HG03095 (cell line): ENCODE data around the gene DHRS2.

Experiments
- ATAC-seq: cut with Tn5 transposase; IDR thresholded peaks from one replicate; pipeline ENCODE4 v1.9.1; 2021; ENCODE audit warnings: moderate library complexity; ENCODE audit not compliant: unreplicated experiment

Gene DHRS2

GRCh38 chr14:23646648-23647549 lies 10.7 kb downstream of the DHRS2 start:
- no peak for ATAC-seq

- ATAC-seq: no peak
Observed at GRCh38 chr14:23647619-23648018, 11.5 kb downstream of the DHRS2 start.

DNA sequence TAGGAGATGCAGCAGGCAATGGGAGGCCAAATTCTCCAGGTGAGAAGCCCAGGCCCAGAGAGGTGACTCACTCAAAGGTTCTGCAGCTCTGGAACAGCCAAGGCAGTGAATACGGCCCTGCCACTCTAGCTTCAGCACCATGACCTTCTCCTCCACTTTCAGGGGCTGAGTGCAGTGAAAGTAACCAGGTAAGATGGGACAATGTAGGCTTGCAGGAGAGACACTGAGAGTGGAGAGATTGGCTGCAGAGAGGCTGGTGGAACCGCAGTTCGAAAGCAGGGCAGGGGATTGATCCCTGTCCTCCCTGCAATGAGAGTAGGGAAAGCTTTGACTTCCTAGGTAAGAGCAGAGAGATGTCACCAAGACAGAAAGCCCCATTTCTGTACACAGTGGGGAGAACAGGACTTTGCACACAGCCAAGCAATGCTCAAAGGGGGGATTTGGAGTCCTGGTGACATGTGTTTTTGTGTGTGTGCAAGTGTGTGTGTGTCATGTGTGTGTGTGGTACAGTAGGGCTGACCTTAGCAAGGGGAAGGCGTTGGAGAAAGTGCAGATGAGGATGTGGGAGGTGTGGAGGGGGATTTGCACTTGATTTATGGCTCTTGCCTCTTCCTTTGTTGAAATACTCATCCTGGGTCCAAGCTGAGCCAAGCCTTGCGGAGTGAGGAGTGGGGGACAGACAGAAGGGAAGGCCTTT lies 12.7 kb downstream of the DHRS2 start:
- no peak for ATAC-seq

GRCh38 chr14:23650506-23650905 lies 14.3 kb downstream of the DHRS2 start:
- ATAC-seq: no peak

GRCh38 chr14:23653051-23653450 lies 16.9 kb downstream of the DHRS2 start:
- ATAC-seq: no peak

DNA sequence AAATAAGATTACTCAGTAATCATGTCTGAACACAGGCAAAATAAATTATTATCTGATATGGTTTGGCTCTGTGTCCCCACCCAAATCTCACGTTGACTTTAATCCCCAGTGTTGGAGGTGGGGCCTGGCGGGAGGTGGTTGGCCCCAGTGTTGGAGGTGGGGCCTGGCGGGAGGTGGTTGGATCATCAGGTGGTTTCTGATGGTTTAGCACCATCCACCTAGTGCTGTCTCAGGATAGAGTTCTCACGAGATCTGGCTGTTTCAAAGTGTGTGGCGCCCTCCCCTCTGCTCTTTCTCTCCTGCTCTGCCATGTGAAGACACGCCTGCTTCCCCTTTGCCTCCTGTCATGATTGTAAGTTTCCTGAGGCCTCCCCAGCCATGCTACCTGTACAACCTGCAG lies 18.1 kb downstream of the DHRS2 start:
- no peak for ATAC-seq

- ATAC-seq: no peak
Observed at GRCh38 chr14:23657959-23658470, 21.9 kb downstream of the DHRS2 start.

GRCh38 chr14:23660290-23661226 lies 24.4 kb downstream of the DHRS2 start:
- peak; percentile 70 for ATAC-seq

DNA sequence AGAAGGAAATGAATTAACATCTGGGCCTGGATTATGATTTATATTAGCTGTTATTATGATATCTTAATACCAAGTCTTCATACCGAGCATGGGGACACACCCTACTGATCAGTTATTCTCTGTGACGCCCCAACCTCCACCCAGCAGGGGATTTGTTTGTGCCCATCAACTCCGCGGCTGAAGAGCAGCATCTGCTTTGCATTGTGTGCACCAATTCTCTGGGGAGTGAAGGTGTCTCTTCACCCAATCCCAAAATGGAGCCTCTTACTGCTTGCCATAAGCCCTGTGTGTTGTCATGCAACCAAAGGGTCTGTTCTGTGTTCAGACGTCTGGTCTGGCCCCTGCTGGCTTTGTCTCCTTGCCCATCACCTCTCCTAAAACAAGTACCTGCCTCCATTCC lies 25.4 kb downstream of the DHRS2 start:
- no peak for ATAC-seq

GRCh38 chr14:23663127-23663526 lies 27.0 kb downstream of the DHRS2 start:
- ATAC-seq: no peak

DNA sequence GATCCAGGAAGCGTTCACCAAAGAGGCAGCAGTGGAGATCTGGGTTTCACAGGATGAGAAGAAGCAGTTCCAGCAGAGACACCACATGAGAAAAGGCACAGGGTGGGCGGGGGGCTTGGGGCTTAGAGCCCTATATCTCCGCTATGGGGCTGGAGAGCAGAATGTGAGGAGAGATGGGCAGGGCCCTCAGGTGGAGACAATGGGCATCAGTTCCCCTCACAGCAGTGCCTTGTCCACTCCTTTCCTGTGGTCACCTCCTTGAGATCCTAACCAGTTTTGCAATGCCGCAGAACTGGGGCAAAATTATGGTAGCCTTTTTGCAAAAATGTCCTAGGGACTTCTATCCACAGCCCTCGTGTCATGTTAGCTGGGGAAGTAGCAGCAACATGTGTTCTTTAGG lies 27.5 kb downstream of the DHRS2 start:
- no peak for ATAC-seq

- ATAC-seq: no peak
Observed at GRCh38 chr14:23664207-23664885, 28.2 kb downstream of the DHRS2 start.

- no peak for ATAC-seq
Observed at GRCh38 chr14:23665302-23666016, 29.3 kb downstream of the DHRS2 start.

DNA sequence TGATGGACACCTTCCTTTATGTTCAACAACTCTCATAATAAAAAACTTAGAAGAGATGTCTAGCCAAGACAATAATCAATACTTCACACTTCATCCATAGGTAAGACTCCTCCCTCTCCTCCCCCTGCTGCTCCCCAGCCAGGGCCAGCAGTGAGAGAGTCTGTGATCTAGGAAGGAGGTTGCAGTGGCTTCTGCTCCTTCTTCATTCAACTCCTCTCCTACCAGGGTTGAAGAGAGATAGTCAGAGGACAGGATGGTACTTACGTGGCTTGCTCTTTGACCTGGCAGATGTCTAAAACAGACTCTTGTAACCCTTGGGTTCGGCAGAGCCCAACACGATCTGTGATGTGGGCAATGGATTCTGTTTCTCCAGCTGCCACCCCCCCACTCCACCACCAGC lies 31.0 kb downstream of the DHRS2 start:
- no peak for ATAC-seq

DNA sequence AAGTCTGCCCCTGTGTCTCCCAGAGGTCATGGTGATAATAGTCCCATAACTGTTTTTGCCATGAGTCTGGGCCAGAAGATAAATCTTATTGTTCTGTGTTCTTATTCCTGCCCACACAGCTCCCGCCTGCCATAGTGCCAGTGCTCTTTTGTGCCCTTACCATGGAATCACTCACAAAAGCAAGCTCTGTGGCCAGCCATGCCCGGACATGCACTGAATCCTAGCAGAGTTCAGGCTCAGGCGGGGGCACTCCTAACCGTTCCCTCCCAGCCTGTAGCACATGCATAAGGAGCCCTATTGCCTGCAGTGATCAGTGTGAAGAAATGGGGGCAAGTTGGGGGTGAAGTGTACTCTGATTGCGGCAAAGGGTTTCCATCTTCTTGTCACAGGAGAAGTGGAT lies 33.3 kb downstream of the DHRS2 start:
- no peak for ATAC-seq

DNA sequence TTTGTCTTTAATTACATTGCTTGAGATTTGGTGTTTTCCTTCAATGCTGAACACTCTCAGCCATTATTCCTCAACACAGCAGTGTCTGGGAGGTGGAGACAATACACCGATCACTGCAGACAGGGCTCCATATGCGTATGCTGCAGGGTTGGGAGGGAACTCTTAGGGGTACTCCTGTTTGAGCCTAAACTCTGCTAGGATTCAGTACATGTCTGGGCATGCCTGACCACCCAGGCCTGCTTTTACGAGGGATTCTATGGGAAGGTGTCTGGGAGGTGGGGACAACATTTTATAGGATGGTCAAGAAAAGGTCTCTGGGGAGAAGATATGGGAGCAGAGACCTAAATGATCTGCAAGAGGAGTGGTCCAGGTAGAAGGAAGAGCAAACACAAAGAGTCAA lies 34.3 kb downstream of the DHRS2 start:
- no peak for ATAC-seq

- no peak for ATAC-seq
Observed at GRCh38 chr14:23672200-23672599, 36.0 kb downstream of the DHRS2 start.

DNA sequence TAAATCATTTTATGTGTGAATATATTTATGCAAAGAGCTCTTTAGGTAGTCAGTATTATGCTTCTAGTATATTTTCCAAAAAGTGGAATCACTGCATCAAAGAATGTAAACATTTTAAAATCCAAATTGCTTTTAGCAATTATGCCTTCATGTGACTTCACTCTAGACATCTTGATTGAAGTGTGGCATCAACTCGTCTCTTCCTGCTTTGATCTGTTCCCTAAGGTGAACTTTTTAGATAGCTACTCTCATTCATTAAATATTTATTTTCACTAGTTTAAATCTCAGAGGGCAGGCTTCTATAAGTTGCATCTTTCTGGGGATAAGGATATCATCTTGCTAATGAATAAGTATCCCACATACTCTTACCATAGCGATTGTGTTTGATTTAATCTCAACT lies 39.2 kb downstream of the DHRS2 start:
- no peak for ATAC-seq

GRCh38 chr14:23675906-23676305 lies 39.7 kb downstream of the DHRS2 start:
- ATAC-seq: no peak

DNA sequence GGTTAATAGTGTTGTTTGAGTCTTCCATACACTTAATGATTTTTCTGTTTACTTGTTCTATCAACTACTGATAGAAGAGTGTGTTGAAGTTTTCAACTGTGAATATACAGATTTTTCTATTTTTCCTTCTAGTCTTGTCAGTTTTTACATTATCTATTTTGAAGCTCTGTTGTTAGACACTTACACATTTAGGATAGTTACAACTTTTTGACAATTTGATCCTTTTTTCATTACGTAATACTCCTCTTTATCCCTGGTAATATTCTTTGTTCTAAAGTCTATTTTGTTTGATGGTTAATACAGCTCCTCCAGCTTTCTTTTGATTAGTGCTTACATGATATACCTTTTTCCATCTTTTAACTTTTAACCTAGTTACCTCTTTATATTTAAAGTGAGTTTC lies 45.2 kb downstream of the DHRS2 start:
- no peak for ATAC-seq
